IPS DF 4.7 (cell line): ENCODE measurements around the gene BMS1.
"Not testable (repeated sequence)": the region's sequence is repeated elsewhere in the genome, so short reads cannot be mapped to it uniquely, and the experiment has no call there.

Experiments
- DNase-seq: peaks from one replicate; pipeline ENCODE4 v3.0.0-alpha.2; 2013; ENCODE audit warnings: low spot score; ENCODE audit errors: extremely low read depth

The BMS1 gene, protein sequence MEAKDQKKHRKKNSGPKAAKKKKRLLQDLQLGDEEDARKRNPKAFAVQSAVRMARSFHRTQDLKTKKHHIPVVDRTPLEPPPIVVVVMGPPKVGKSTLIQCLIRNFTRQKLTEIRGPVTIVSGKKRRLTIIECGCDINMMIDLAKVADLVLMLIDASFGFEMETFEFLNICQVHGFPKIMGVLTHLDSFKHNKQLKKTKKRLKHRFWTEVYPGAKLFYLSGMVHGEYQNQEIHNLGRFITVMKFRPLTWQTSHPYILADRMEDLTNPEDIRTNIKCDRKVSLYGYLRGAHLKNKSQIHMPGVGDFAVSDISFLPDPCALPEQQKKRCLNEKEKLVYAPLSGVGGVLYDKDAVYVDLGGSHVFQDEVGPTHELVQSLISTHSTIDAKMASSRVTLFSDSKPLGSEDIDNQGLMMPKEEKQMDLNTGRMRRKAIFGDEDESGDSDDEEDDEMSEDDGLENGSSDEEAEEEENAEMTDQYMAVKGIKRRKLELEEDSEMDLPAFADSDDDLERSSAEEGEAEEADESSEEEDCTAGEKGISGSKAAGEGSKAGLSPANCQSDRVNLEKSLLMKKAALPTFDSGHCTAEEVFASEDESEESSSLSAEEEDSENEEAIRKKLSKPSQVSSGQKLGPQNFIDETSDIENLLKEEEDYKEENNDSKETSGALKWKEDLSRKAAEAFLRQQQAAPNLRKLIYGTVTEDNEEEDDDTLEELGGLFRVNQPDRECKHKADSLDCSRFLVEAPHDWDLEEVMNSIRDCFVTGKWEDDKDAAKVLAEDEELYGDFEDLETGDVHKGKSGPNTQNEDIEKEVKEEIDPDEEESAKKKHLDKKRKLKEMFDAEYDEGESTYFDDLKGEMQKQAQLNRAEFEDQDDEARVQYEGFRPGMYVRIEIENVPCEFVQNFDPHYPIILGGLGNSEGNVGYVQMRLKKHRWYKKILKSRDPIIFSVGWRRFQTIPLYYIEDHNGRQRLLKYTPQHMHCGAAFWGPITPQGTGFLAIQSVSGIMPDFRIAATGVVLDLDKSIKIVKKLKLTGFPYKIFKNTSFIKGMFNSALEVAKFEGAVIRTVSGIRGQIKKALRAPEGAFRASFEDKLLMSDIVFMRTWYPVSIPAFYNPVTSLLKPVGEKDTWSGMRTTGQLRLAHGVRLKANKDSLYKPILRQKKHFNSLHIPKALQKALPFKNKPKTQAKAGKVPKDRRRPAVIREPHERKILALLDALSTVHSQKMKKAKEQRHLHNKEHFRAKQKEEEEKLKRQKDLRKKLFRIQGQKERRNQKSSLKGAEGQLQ

GRCh38 chr10:42782446-42783180 is at the start of gene BMS1:
Gene BMS1 (plus strand): TSS chr10:42782795. CDS start chr10:42784395, 1,600 bp downstream.
- peak; percentile 87 for DNase-seq

DNA sequence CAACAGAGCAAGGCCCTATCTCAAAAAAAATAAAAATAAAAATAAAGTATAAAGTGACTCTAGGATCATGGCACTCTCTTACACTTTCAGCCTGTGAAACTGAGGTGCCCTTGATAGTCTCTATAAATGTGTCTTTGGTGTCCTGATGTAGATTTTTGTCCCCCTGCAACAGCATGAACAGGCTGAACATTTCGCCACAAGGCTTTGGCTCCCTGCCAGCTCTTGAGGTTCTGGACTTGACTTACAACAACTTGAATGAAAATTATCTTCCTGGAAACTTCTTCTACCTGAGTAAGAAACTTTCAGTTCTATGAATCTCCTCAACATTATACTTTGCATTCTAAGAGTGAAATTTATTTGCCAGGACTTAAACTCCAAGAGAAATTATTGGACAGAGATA is 48.1 kb upstream of the BMS1 start:
- DNase-seq: no peak

- DNase-seq: no peak
Measured at GRCh38 chr10:42738679-42739078, 43.9 kb upstream of the BMS1 start.

- not testable (repeated sequence) for DNase-seq
Measured at GRCh38 chr10:42741536-42741935, 41.1 kb upstream of the BMS1 start.

DNA sequence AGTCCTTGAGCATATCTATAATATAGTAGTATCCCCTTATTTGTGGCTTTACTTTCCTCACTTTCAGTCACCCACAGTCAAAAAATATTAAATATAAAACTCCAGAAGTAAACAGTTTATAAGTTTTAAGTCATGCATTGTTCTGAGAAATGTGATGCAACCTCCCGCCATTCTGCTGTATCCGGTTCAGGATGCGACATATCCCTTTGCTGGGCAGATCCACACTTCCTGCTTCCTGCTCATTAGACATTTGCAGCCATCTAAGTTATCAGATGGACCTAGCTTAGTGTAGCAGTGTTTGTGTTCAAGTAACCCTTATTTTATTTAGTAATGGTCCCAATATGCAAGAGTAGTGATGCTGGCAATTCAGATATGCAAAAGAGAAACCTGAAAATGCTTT is 38.9 kb upstream of the BMS1 start:
- DNase-seq: no peak

GRCh38 chr10:42744134-42744701 is 38.4 kb upstream of the BMS1 start:
- DNase-seq: no peak

GRCh38 chr10:42753126-42753506 is 29.5 kb upstream of the BMS1 start:
- DNase-seq: peak; percentile 60

- no peak for DNase-seq
Measured at GRCh38 chr10:42753507-42754154, 29.0 kb upstream of the BMS1 start.

- DNase-seq: no peak
Measured at GRCh38 chr10:42754155-42755027, 28.2 kb upstream of the BMS1 start.

DNA sequence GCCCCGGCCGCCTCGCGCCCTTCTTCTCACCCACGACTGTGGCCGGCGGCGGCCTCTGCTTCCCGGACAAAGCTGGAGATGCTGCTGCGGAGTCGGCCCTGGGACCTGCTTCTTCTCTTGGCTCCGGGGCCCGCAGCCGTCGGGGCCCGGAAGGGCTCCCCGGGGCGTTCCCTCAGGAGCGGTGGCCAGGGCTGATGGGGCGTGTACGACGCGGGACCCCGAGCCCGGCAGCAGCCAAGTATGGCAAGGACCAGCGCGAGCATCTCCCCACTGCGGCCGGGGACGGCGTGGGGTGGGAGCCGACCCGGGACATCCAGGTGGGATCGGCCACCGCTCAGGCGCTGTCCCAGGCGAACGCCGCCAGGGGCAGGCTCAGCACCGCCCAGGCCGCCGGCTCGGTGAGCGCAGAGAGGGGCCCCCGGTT is 27.6 kb upstream of the BMS1 start:
- no peak for DNase-seq

DNA sequence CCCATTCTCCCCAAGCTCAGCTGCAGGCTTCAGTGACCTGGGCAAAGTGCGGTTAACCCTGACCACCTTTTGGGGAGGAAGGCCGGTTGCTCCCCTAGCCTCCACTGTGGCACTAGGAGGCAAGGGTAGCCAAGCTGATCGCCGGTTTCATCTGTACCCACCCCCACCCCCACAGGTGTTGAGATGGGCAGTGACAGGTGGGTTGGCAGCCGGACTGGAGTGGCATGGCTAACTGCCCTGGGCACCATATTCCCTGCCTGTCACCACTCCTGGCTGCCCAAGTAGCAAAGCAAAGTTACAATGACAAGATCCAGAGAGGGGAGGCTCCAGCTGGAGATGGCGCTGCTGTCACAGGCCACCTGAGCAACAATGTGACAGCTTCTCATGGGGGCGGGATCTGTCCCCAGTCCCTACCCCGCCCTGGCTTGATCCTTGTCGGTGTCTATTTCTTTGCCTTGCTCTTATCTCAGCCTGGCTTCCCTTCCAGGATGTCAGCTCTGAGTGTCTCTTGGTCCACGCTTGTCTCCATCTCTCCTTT is 27.0 kb upstream of the BMS1 start:
- DNase-seq: no peak

GRCh38 chr10:42767906-42768305 is 14.7 kb upstream of the BMS1 start:
- DNase-seq: no peak

- no peak for DNase-seq
Measured at GRCh38 chr10:42768581-42769152, 13.9 kb upstream of the BMS1 start.

- no peak for DNase-seq
Measured at GRCh38 chr10:42769173-42769572, 13.4 kb upstream of the BMS1 start.

- DNase-seq: no peak
Measured at GRCh38 chr10:42769673-42770072, 12.9 kb upstream of the BMS1 start.

GRCh38 chr10:42776681-42777080 is 5.9 kb upstream of the BMS1 start:
- no peak for DNase-seq

DNA sequence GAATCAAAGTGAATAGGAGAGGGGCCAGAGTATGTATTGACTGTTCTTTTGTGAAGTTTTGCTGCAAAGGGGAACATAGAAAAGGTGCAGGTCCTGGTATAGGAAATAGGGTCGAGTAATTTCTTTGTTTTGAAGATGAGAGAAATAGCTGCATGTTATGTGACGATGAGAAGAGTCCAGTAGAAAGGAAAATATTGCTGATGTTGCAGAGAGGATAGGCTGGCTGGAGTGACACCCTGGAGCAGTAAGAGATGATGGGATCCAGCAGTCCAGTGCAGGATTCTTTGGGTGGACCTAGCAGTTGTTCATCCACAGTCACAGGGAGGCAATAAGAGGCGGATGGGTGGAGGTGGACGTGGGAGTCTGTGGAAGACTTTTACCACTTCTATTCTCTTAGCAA is 2.1 kb upstream of the BMS1 start:
- no peak for DNase-seq

GRCh38 chr10:42781893-42782445 is 626 bp upstream of the BMS1 start:
- DNase-seq: no peak
